Thyroid gland (tissue), 4 donors: ENCODE results near the gene KIAA0408.

Source experiments
- CTCF ChIP-seq, 6 experiments: fragments of 200-600 bp in 3 of 6; fragments of 450-650 bp in 3 of 6; sonication (generic) in 3 of 6; IDR thresholded peaks; one replicate each; pipeline ENCODE4 v1.5.1; 2016 to 2019; ENCODE audit warnings: antibody characterized with exemption in 6 of 6, mild to moderate bottlenecking in 2 of 6, inconsistent platforms in 1 of 6, moderate library complexity in 1 of 6
- POLR2A ChIP-seq, 2 donors: fragments of 450-650 bp; IDR thresholded peaks; one replicate each; pipeline ENCODE4 v1.6.1; 2017; ENCODE audit warnings: antibody characterized with exemption in 2 of 2, mild to moderate bottlenecking in 2 of 2, moderate library complexity in 1 of 2

GRCh38 chr6:127475135-127475822 is 16.1 kb upstream of the KIAA0408 start:
- TF ChIP-seq CTCF (IDR thresholded peaks at IDR 0.05) = no peak
- TF ChIP-seq POLR2A (IDR thresholded peaks at IDR 0.05) = no peak
